Stomach (tissue), 4 donors: ENCODE measurements around the gene ZNF646.

ENCODE experiments used
- CTCF ChIP-seq, 7 experiments: fragments of 450-650 bp in 4 of 7; fragments of 200-600 bp in 3 of 7; sonication (generic) in 3 of 7; IDR thresholded peaks; one replicate each; pipeline ENCODE4 v1.5.1; 2016 to 2019; ENCODE audit warnings: antibody characterized with exemption in 7 of 7, control low read depth in 2 of 7, mild to moderate bottlenecking in 1 of 7
- EP300 ChIP-seq: sonication (generic); formaldehyde crosslinking; IDR thresholded peaks from one replicate; pipeline ENCODE4 v1.6.1; 2017; ENCODE audit warnings: antibody characterized with exemption

DNA sequence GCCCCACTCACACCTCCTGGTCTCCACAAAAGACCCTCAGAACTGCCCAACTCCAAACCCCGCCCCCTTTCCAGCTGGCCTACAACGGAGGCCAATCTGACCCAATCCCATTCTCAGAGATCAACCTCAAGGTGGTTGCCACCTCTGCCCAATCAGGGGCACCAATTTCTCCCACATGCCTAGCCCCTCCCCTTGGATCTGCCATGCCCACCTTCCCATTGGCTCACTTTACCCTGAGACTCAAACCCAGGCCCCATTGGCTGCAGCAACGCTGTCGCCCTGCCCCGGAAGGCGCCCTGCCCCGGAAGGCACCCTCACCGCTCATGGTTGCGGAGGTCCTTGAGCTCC lies 10.8 kb upstream of the ZNF646 start:
- TF ChIP-seq CTCF (IDR thresholded peaks at IDR 0.05) (no peak), EP300 (no peak)
